ENCODE results near the gene CD180. TPM values are rescaled to one million over a fixed set of nuclear protein-coding genes. Genes with fewer than 3 reads are reported as not detected.

The CD180 gene
- total RNA-seq (2022; extraction: Qiagen RNA extraction), result not detected in 5 replicates

DNA sequence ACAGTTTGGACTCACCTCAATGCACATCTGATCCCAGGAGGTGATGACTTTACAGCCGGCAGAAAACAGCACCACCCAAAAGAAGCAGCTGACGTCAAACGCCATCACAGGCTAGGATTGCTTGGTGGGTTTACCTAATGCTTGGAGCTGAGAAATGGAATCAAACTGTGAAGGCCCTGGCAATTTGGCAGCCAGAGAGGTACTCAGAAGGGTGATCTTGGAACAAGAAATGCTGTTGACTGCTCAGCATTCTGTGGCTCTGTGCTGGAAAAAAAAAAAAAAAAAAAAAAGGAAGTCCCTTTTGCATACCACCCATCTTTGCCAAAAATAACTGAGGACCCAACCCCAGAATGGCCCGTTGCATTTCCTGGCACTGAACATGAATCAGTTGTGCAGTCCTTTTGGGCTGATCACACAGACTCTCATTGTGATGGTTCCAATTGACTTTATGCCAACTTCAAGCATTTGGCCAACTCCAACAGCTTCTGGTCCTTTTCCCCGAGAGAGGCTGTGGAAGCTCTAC is at the start of gene CD180:
Gene CD180, minus strand, starts transcription at position 263 of the 523 bp plus-strand sequence. Its CDS starts 158 bp downstream, at position 105.

